Keratinocyte (primary cell): Measurements from ENCODE around the gene LTBR.

ENCODE experiments used
- CTCF ChIP-seq, 3 experiments: IDR thresholded peaks in 1 of 3; conservative IDR thresholded peaks in 1 of 3; optimal IDR thresholded peaks in 1 of 3; 2 replicates in 2 of 3; 3 replicates in 1 of 3; pipeline versions ENCODE3 to v1.5.1; 2011; ENCODE audit warnings: low read length in 3 of 3, mild to moderate bottlenecking in 3 of 3, moderate library complexity in 2 of 3, control low read depth in 1 of 3, inconsistent platforms in 1 of 3; ENCODE audit not compliant: insufficient read depth in 2 of 3; ENCODE audit errors: extremely low read depth in 1 of 3
- EZH2 ChIP-seq: IDR thresholded peaks from one replicate; pipeline ENCODE4 v1.6.1; 2012; ENCODE audit warnings: inconsistent platforms, mild to moderate bottlenecking, low read length, moderate library complexity

- TF ChIP-seq CTCF (optimal IDR thresholded peaks at IDR 0.05 in 1 of 3, IDR thresholded peaks at IDR 0.05 in 1 of 3, conservative IDR thresholded peaks at IDR 0.05 in 1 of 3; ENCODE audit: extremely low read depth in 1 of 3, insufficient read depth in 2 of 3, low read length in 3 of 3) = no peak
- TF ChIP-seq EZH2 = no peak
Observed at GRCh38 chr12:6347367-6348338, 36.3 kb upstream of the LTBR start.
